NCI-H774 (cell line): ENCODE data around the gene ABLIM2.
A peak's percentile ranks its signal among the peaks of the same experiment; 100 is the strongest.

Experiments used
- DNase-seq: peaks from one replicate; lab custom pipeline; 2025; lab: John Stamatoyannopoulos, UW

The ABLIM2 gene

GRCh38 chr4:7981738-7982394 is 176.7 kb downstream of the ABLIM2 start:
- no peak for DNase-seq

GRCh38 chr4:7980036-7980435 is 178.6 kb downstream of the ABLIM2 start:
- no peak for DNase-seq

GRCh38 chr4:7979652-7979968 is 179.0 kb downstream of the ABLIM2 start:
- DNase-seq, result no peak

- no peak for DNase-seq
These were observed 179.5 kb downstream of the ABLIM2 start for GRCh38 chr4:7978907-7979651.

- peak; percentile 31 for DNase-seq
These were observed 180.1 kb downstream of the ABLIM2 start for GRCh38 chr4:7978489-7978888.

- no peak for DNase-seq
These were observed 182.0 kb downstream of the ABLIM2 start for GRCh38 chr4:7976634-7977033.

- no peak for DNase-seq
These were observed 182.6 kb downstream of the ABLIM2 start for GRCh38 chr4:7976025-7976424.

- DNase-seq, result no peak
These were observed 184.2 kb downstream of the ABLIM2 start for GRCh38 chr4:7974425-7974824.

GRCh38 chr4:7973545-7973981 is 185.1 kb downstream of the ABLIM2 start:
- DNase-seq, result no peak

GRCh38 chr4:7971881-7972500 is 186.6 kb downstream of the ABLIM2 start:
- no peak for DNase-seq

- no peak for DNase-seq
These were observed 187.4 kb downstream of the ABLIM2 start for GRCh38 chr4:7971159-7971631.

GRCh38 chr4:7970361-7970946 is 188.2 kb downstream of the ABLIM2 start:
- DNase-seq, result no peak

- no peak for DNase-seq
These were observed 190.2 kb downstream of the ABLIM2 start for GRCh38 chr4:7968262-7968896.

- DNase-seq, result no peak
These were observed 190.9 kb downstream of the ABLIM2 start for GRCh38 chr4:7967501-7968261.

GRCh38 chr4:7967063-7967440 is 191.6 kb downstream of the ABLIM2 start:
- DNase-seq, result no peak

- DNase-seq, result no peak
These were observed 192.1 kb downstream of the ABLIM2 start for GRCh38 chr4:7966281-7967062.

GRCh38 chr4:7964890-7965662 is 193.5 kb downstream of the ABLIM2 start:
- no peak for DNase-seq

GRCh38 chr4:7964459-7964858 is 194.2 kb downstream of the ABLIM2 start:
- DNase-seq, result no peak

GRCh38 chr4:7963691-7964090 is 194.9 kb downstream of the ABLIM2 start:
- DNase-seq, result no peak
